ENCODE data around the gene STARD8. TPM values are rescaled to one million over a fixed set of nuclear protein-coding genes. Genes with fewer than 3 reads are reported as not detected.

Gene STARD8
- total RNA-seq, 1 donor from 2014 or later, result 14.0 TPM

- TF ChIP-seq POLR2AphosphoS5 (IDR thresholded peaks at IDR 0.05; ENCODE audit: insufficient read depth in 1 of 2, low read depth in 1 of 2), result no peak
- no peak for TF ChIP-seq POLR2A (IDR thresholded peaks at IDR 0.05)
- TF ChIP-seq CTCF (IDR thresholded peaks at IDR 0.05), result no peak
- no peak overlapping the region for H3K27ac ChIP-seq
- no peaks in the 10 kb centered on the region for H3K27me3 ChIP-seq
- no peak overlapping the region for H3K4me3 ChIP-seq
- H3K36me3 ChIP-seq, result no peaks in the 10 kb centered on the region
- intact Hi-C loops (cut with DNase I), result no loop called here
- DNase-seq (ENCODE audit: extremely low spot score in 2 of 2), result no peak
- H3K4me1 ChIP-seq, result no peaks in the 10 kb centered on the region
- no peaks in the 10 kb centered on the region for H3K9me3 ChIP-seq
Measured at GRCh38 chrX:68659786-68660185, 12.3 kb downstream of the STARD8 start.

GRCh38 chrX:68660746-68661145, 13.3 kb downstream of the STARD8 start:
- no peak for TF ChIP-seq POLR2AphosphoS5 (IDR thresholded peaks at IDR 0.05; ENCODE audit: insufficient read depth in 1 of 2, low read depth in 1 of 2)
- TF ChIP-seq CTCF (IDR thresholded peaks at IDR 0.05), result no peak
- no peak for TF ChIP-seq POLR2A (IDR thresholded peaks at IDR 0.05)
- H3K27me3 ChIP-seq, result no peaks in the 10 kb centered on the region
- no peak for DNase-seq (ENCODE audit: extremely low spot score in 2 of 2)
- intact Hi-C loops (cut with DNase I), result no loop called here
- no peaks in the 10 kb centered on the region for H3K9me3 ChIP-seq
- no peaks in the 10 kb centered on the region for H3K4me1 ChIP-seq
- no peak overlapping the region for H3K27ac ChIP-seq
- no peak overlapping the region for H3K4me3 ChIP-seq
- no peaks in the 10 kb centered on the region for H3K36me3 ChIP-seq

- DNase-seq (ENCODE audit: extremely low spot score in 2 of 2), result no peak
- intact Hi-C loops (cut with DNase I), result no loop called here
- H3K4me1 ChIP-seq, result no peaks in the 10 kb centered on the region
- no peaks in the 10 kb centered on the region for H3K36me3 ChIP-seq
- TF ChIP-seq CTCF (IDR thresholded peaks at IDR 0.05), result no peak
- no peak for TF ChIP-seq POLR2A (IDR thresholded peaks at IDR 0.05)
- TF ChIP-seq POLR2AphosphoS5 (IDR thresholded peaks at IDR 0.05; ENCODE audit: insufficient read depth in 1 of 2, low read depth in 1 of 2), result no peak
- no peak overlapping the region for H3K27ac ChIP-seq
- H3K4me3 ChIP-seq, result no peak overlapping the region
- no peaks in the 10 kb centered on the region for H3K27me3 ChIP-seq
- H3K9me3 ChIP-seq, result no peaks in the 10 kb centered on the region
Measured at GRCh38 chrX:68665502-68665901, 18.0 kb downstream of the STARD8 start.

- Histone ChIP-seq H3K4me3 (no peak overlapping the region), H3K36me3 (no peaks in the 10 kb centered on the region), H3K27me3 (no peaks in the 10 kb centered on the region), H3K9me3 (no peaks in the 10 kb centered on the region), H3K27ac (no peak overlapping the region), H3K4me1 (no peaks in the 10 kb centered on the region)
- intact Hi-C loops (cut with DNase I), result no loop called here
- TF ChIP-seq POLR2AphosphoS5 (IDR thresholded peaks at IDR 0.05; ENCODE audit: insufficient read depth in 1 of 2, low read depth in 1 of 2) (no peak), CTCF (IDR thresholded peaks at IDR 0.05) (no peak), POLR2A (IDR thresholded peaks at IDR 0.05) (no peak)
- DNase-seq (ENCODE audit: extremely low spot score in 2 of 2), result no peak
Measured at GRCh38 chrX:68666580-68666979, 19.1 kb downstream of the STARD8 start.

GRCh38 chrX:68669094-68669860, 21.8 kb downstream of the STARD8 start:
- intact Hi-C loops (cut with DNase I), result no loop called here

More at GRCh38 chrX:68669094-68669860, 21.8 kb downstream of the STARD8 start:
- H3K4me3 ChIP-seq, result no peak overlapping the region
- no peak overlapping the region for H3K27ac ChIP-seq
- peaks cover 4% of the 10 kb centered on the region for H3K4me1 ChIP-seq
- no peak for DNase-seq (ENCODE audit: extremely low spot score in 2 of 2)
- no peaks in the 10 kb centered on the region for H3K36me3 ChIP-seq
- no peaks in the 10 kb centered on the region for H3K27me3 ChIP-seq
- TF ChIP-seq POLR2A (IDR thresholded peaks at IDR 0.05) (no peak), CTCF (IDR thresholded peaks at IDR 0.05) (no peak), POLR2AphosphoS5 (IDR thresholded peaks at IDR 0.05; ENCODE audit: insufficient read depth in 1 of 2, low read depth in 1 of 2) (no peak)
- H3K9me3 ChIP-seq, result no peaks in the 10 kb centered on the region

All from vagina (tissue), 2 donors.